Karpas-422 (cell line): Measurements from ENCODE around the gene DYNC1H1. TPM values are rescaled to one million over a fixed set of nuclear protein-coding genes. Genes with fewer than 3 reads are reported as not detected.

Experiments used
- DNase-seq: peaks from one replicate; pipeline ENCODE4 v3.0.0-alpha.2; 2015
- H2AFZ ChIP-seq: fragments of 200-600 bp; sonication (generic); 2 replicates; pipeline ENCODE4 v1.6.1; 2014; ENCODE audit warnings: antibody characterized with exemption, low read length, mixed read lengths
- H3K27ac ChIP-seq: fragments of 200-600 bp; sonication (generic); 2 replicates; pipeline ENCODE4 v1.5.1; 2014; ENCODE audit warnings: mild to moderate bottlenecking, low read length, moderate library complexity
- H3K27me3 ChIP-seq: fragments of 200-600 bp; sonication (generic); 2 replicates; pipeline ENCODE4 v1.6.1; 2014; ENCODE audit warnings: low read length, mixed read lengths
- H3K36me3 ChIP-seq: fragments of 200-600 bp; sonication (generic); 2 replicates; pipeline ENCODE4 v1.6.1; 2014; ENCODE audit warnings: low read length, mixed read lengths; ENCODE audit not compliant: insufficient read depth
- H3K4me1 ChIP-seq: fragments of 200-600 bp; sonication (generic); 2 replicates; pipeline ENCODE4 v1.6.1; 2014; ENCODE audit warnings: mild to moderate bottlenecking, low read length, mixed read lengths
- H3K4me2 ChIP-seq: fragments of 200-600 bp; sonication (generic); 2 replicates; pipeline ENCODE4 v1.6.1; 2014; ENCODE audit warnings: low read length, low read depth, mild to moderate bottlenecking; ENCODE audit not compliant: poor library complexity, severe bottlenecking
- H3K4me3 ChIP-seq: fragments of 200-600 bp; sonication (generic); 2 replicates; pipeline ENCODE4 v1.5.1; 2014; ENCODE audit warnings: mild to moderate bottlenecking, antibody characterized with exemption, low read length, mixed read lengths
- H3K79me2 ChIP-seq: fragments of 200-600 bp; sonication (generic); 2 replicates; pipeline ENCODE4 v1.6.1; 2014; ENCODE audit warnings: mild to moderate bottlenecking, low read length, mixed read lengths
- H3K9ac ChIP-seq: fragments of 200-600 bp; sonication (generic); 2 replicates; pipeline ENCODE4 v1.6.0; 2014; ENCODE audit warnings: low read length
- H3K9me2 ChIP-seq: fragments of 200-600 bp; sonication (generic), shearing (Covaris generic); replicated peaks from 2 replicates; pipeline ENCODE4 v1.6.0; 2014; ENCODE audit warnings: mild to moderate bottlenecking, low read length, moderate library complexity; ENCODE audit not compliant: insufficient read depth
- H3K9me3 ChIP-seq: fragments of 300-700, 200-600 bp; sonication (generic); 2 replicates; pipeline ENCODE4 v1.6.1; 2014; ENCODE audit warnings: low read length, mixed read lengths
- H4K20me1 ChIP-seq: fragments of 200-600 bp; sonication (generic); 2 replicates; pipeline ENCODE4 v1.6.1; 2014; ENCODE audit warnings: mild to moderate bottlenecking, antibody characterized with exemption, low read length, low read depth; ENCODE audit not compliant: insufficient read depth
- total RNA-seq: library from RNA; depleted of rRNA; stranded (reverse); fragments of >200 nt; shearing (Covaris generic); gene quantifications from 2 replicates; pipeline ENCODE4 v1.2.3, GENCODE V29; 2014; ENCODE audit warnings: low replicate concordance

The DYNC1H1 gene
- total RNA-seq, 1 experiment from 2014 or later, result 240 TPM

GRCh38 chr14:101997429-101998336 is 33.3 kb downstream of the DYNC1H1 start:
- Histone ChIP-seq H3K9ac (no peak overlapping the region), H3K9me3 (no peaks in the 10 kb centered on the region), H3K4me3 (no peak overlapping the region), H3K36me3 (peaks cover 66% of the 10 kb centered on the region), H3K79me2 (peaks cover 18% of the 10 kb centered on the region), H3K27me3 (no peaks in the 10 kb centered on the region), H2AFZ (no peak overlapping the region), H3K9me2 (no peaks in the 10 kb centered on the region), H3K4me1 (no peaks in the 10 kb centered on the region), H3K27ac (no peak overlapping the region), H3K4me2 (no peak overlapping the region), H4K20me1 (no peaks in the 10 kb centered on the region)
- no peak for DNase-seq

GRCh38 chr14:102000902-102001301 is 36.5 kb downstream of the DYNC1H1 start:
- Histone ChIP-seq H3K27ac (no peak overlapping the region), H3K27me3 (no peaks in the 10 kb centered on the region), H3K79me2 (peaks cover 11% of the 10 kb centered on the region), H3K9ac (no peak overlapping the region), H3K4me2 (no peak overlapping the region), H2AFZ (no peak overlapping the region), H3K9me2 (no peaks in the 10 kb centered on the region), H3K9me3 (no peaks in the 10 kb centered on the region), H3K4me3 (no peak overlapping the region), H4K20me1 (no peaks in the 10 kb centered on the region), H3K36me3 (peaks cover 62% of the 10 kb centered on the region), H3K4me1 (no peaks in the 10 kb centered on the region)
- DNase-seq, result no peak

- Histone ChIP-seq H4K20me1 (no peaks in the 10 kb centered on the region), H3K79me2 (no peaks in the 10 kb centered on the region), H3K36me3 (peaks cover 77% of the 10 kb centered on the region), H3K27me3 (no peaks in the 10 kb centered on the region), H3K4me2 (no peak overlapping the region), H3K27ac (no peak overlapping the region), H3K4me1 (no peaks in the 10 kb centered on the region), H3K4me3 (no peak overlapping the region), H2AFZ (no peak overlapping the region), H3K9me3 (no peaks in the 10 kb centered on the region), H3K9me2 (no peaks in the 10 kb centered on the region), H3K9ac (no peak overlapping the region)
- DNase-seq, result no peak
These were observed 41.0 kb downstream of the DYNC1H1 start for GRCh38 chr14:102005336-102005735.

DNA sequence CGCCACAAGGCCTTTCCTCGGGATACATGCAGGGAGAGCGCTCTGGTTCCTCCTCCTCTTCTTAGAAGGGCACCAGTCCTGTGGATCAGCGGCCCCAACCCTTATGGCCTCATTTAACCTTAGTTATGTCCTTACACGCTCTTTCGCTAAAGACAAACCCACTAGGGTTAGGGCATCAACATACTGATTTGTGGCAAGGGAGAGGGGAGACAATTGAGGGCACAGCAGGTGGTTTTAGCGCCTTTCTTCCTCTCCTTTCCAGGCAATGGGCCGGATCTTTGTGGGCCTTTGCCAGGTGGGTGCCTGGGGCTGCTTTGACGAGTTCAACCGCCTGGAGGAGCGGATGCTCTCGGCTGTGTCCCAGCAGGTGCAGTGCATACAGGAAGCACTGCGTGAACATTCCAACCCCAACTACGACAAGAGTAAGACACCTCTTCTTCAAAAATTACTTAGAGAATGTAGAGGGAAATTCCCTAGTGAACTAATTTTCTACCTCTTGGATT is 43.6 kb downstream of the DYNC1H1 start:
- peaks cover 80% of the 10 kb centered on the region for H3K36me3 ChIP-seq
- no peak overlapping the region for H3K4me2 ChIP-seq
- H3K9me2 ChIP-seq, result no peaks in the 10 kb centered on the region
- H3K9ac ChIP-seq, result no peak overlapping the region
- H3K9me3 ChIP-seq, result no peaks in the 10 kb centered on the region
- H4K20me1 ChIP-seq, result no peaks in the 10 kb centered on the region
- H3K4me1 ChIP-seq, result no peaks in the 10 kb centered on the region
- H3K27ac ChIP-seq, result no peak overlapping the region
- no peak overlapping the region for H2AFZ ChIP-seq
- no peak for DNase-seq
- H3K79me2 ChIP-seq, result no peaks in the 10 kb centered on the region
- H3K4me3 ChIP-seq, result no peak overlapping the region
- no peaks in the 10 kb centered on the region for H3K27me3 ChIP-seq

- Histone ChIP-seq H3K79me2 (no peaks in the 10 kb centered on the region), H3K9ac (no peak overlapping the region), H3K36me3 (peaks cover 86% of the 10 kb centered on the region), H3K9me3 (no peaks in the 10 kb centered on the region), H3K4me1 (no peaks in the 10 kb centered on the region), H2AFZ (no peak overlapping the region), H3K9me2 (no peaks in the 10 kb centered on the region), H4K20me1 (no peaks in the 10 kb centered on the region), H3K4me2 (no peak overlapping the region), H3K27ac (no peak overlapping the region), H3K4me3 (no peak overlapping the region), H3K27me3 (no peaks in the 10 kb centered on the region)
- DNase-seq, result no peak
These were observed 44.5 kb downstream of the DYNC1H1 start for GRCh38 chr14:102008891-102009290.

- no peaks in the 10 kb centered on the region for H3K4me1 ChIP-seq
- no peak overlapping the region for H2AFZ ChIP-seq
- H4K20me1 ChIP-seq, result no peaks in the 10 kb centered on the region
- H3K36me3 ChIP-seq, result peaks cover 94% of the 10 kb centered on the region
- no peak overlapping the region for H3K27ac ChIP-seq
- H3K79me2 ChIP-seq, result no peaks in the 10 kb centered on the region
- no peaks in the 10 kb centered on the region for H3K9me2 ChIP-seq
- no peak overlapping the region for H3K4me2 ChIP-seq
- H3K27me3 ChIP-seq, result no peaks in the 10 kb centered on the region
- H3K9me3 ChIP-seq, result no peaks in the 10 kb centered on the region
- H3K9ac ChIP-seq, result no peak overlapping the region
- DNase-seq, result no peak
- no peak overlapping the region for H3K4me3 ChIP-seq
These were observed 47.3 kb downstream of the DYNC1H1 start for GRCh38 chr14:102011631-102012030.

DNA sequence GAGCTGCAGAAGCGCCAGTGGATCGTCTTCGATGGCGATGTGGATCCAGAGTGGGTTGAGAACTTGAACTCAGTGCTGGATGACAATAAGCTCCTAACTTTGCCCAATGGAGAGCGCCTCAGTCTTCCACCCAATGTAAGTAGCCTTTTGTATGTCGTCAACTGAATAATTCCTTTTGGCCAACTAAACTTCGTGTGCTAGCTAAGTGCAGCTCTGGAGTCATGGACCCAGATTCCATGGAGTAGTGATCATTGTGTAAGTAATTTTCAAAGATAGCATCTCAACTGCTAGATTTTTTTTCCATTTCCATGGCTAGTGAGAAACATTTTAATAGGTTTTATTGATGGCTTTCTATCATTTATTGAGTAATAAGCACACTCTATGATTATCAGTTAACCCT is 48.0 kb downstream of the DYNC1H1 start:
- no peak overlapping the region for H3K4me3 ChIP-seq
- H3K9me2 ChIP-seq, result no peaks in the 10 kb centered on the region
- H3K9me3 ChIP-seq, result no peaks in the 10 kb centered on the region
- no peaks in the 10 kb centered on the region for H3K27me3 ChIP-seq
- no peaks in the 10 kb centered on the region for H3K4me1 ChIP-seq
- no peaks in the 10 kb centered on the region for H4K20me1 ChIP-seq
- no peak overlapping the region for H2AFZ ChIP-seq
- DNase-seq, result no peak
- H3K79me2 ChIP-seq, result no peaks in the 10 kb centered on the region
- H3K36me3 ChIP-seq, result peaks cover 94% of the 10 kb centered on the region
- no peak overlapping the region for H3K4me2 ChIP-seq
- H3K9ac ChIP-seq, result no peak overlapping the region
- H3K27ac ChIP-seq, result no peak overlapping the region

GRCh38 chr14:102013669-102014200 is 49.4 kb downstream of the DYNC1H1 start:
- no peaks in the 10 kb centered on the region for H3K27me3 ChIP-seq
- no peak overlapping the region for H3K4me3 ChIP-seq
- no peak for DNase-seq
- no peak overlapping the region for H2AFZ ChIP-seq
- no peaks in the 10 kb centered on the region for H3K9me3 ChIP-seq
- peaks cover 91% of the 10 kb centered on the region for H3K36me3 ChIP-seq
- H3K9me2 ChIP-seq, result no peaks in the 10 kb centered on the region
- H3K4me1 ChIP-seq, result no peaks in the 10 kb centered on the region
- H4K20me1 ChIP-seq, result no peaks in the 10 kb centered on the region
- H3K9ac ChIP-seq, result no peak overlapping the region
- no peak overlapping the region for H3K4me2 ChIP-seq
- H3K27ac ChIP-seq, result no peak overlapping the region
- H3K79me2 ChIP-seq, result no peaks in the 10 kb centered on the region
